Dermis blood vessel endothelial cell (primary cell): ENCODE results near the gene METTL22. TPM values are rescaled to one million over a fixed set of nuclear protein-coding genes. Genes with fewer than 3 reads are reported as not detected.

Experiments used
- DNase-seq: peaks from one replicate; pipeline ENCODE4 v3.0.0; 2010
- total RNA-seq: library from RNA; depleted of rRNA; stranded (reverse); fragments of >200 nt; gene quantifications from 2 replicates; pipeline ENCODE4 v1.2.3, GENCODE V29; 2014

Gene METTL22
- total RNA-seq, result 22.4 and 27.1 TPM in 2 replicates

DNA sequence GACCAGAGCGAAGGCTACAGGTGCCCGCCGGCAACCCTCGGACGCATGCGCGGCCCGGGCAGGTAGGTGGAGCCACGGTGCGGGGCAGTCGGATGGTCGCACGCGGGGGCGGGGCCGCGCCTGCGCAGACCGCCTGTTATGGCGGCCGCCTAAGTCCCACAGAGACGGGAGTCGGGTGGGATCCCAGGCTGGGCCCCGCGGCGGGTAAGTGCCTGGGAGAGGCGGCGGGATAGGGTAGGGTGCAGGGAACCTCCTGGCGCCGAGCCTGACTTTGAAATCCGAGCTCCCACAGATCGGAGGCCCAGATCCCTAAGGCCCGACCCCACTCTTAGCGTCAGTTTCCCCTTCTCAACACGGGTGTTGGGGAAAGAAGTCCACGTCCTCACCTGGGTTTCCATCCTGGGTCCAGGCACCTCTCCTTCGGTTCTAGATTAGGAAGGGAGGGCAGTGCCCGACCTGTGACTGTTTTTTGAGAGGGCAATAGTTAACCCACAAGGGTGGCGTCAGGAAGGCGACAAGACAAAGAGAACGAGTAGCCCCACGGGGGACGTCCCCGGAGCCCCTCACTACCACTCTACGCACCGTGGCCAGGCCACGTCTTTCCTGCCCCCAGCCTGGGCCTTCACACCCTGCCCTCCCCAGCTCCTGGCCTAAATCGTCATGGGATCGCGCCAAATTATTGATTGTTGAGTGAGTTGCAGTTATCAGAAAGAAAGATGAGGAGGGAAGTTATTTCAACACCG is at the start of gene METTL22:
METTL22 (plus strand) TSS at position 127 of the 743 bp plus-strand sequence. CDS start 3,968 bp downstream, outside the sequence.
- DNase-seq, result peak; percentile 94

DNA sequence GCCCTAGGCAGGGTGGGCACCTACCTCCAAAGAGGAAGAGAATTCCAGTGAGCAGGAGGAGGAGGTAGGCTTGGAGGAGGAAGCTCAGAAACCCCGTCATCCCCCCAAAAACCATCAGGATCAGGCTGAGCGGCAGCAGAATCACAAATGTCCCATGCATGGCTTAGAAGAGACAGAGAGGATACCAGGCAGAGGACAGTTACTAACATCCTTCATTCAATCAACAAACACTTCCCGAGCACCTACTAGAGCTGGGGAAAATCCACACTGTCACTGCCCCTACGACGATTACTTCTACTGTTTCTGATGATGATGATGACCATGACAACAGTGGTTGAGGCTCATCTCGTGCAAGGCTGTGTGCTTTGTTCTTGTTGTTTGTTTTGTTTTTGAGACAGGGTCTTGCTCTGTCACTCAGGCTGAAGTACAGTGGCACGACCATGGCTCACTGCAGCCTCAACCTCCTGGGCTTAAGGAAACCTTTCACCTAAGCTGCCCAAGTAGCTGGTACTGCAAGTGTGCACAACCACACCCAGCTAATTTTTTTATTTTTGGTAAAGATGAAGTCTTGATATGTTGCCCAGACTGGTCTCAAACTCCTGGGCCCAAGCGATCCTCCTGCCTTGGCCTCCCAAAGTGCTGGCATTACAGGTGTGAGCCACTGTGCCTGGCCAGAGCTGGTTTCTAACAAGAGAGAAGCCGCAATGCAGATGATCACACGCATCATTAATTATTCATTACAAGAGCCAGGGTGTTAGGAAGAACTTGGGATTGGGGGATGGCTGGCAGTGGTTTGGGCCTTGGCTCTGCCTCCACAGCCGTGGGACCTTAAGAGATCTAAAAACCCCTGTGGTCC is 49.2 kb upstream of the METTL22 start:
- no peak for DNase-seq

DNA sequence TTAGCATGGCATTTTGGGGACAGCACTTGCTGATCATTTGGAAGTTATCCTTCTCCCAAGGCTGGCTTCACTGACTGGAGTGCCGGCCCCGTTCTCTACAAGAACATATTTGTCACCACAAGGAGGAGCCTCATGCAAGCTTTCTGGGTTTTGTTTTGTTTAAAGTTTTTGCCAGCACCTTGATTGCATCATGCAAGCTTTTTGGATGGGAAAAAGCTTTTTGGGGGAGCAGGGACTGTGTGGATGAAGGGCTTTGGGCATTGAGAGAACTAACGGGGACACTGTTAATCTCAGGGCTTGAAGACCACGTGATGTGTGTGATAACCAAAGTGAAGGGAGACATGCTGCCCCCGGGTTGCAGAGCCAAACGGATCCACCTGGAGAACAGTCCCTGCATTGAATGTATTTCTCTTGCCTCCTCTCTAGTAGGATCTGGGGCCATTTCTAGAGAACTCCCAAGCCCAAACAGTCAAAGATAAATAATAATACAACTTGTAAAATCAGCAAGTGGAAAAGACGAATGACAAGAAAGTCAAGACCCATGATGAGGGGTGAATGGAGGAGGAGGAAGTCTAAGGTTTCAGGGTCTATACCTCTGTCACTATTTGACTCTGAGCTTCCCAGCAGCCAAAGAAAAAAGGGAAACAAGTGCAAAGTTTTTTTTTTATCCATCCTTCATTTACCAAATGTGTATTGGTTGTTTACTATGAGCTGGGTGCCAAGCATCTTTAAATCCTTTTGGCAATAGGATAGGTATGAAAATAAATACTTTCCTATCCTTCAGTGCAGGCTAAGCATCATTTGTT is 48.4 kb upstream of the METTL22 start:
- peak; percentile 32 for DNase-seq

DNA sequence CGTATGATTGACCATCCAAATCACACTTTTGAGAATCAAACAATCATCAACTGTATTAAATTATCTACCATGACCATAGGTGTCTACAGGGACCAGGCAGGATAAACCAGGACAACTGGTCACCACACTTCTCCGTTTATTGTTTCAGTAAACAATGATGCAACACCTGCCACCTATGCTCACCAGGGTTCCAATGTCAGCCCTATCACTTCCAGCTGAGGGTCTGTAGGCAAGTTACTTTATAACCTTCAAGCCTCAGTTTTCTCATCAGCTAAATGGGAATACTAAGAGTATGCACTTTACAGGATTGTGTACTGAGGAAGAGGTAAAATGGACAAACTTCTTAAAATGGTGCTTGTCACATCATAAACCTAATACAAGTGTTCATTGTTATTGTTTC is 46.1 kb upstream of the METTL22 start:
- DNase-seq, result no peak

DNA sequence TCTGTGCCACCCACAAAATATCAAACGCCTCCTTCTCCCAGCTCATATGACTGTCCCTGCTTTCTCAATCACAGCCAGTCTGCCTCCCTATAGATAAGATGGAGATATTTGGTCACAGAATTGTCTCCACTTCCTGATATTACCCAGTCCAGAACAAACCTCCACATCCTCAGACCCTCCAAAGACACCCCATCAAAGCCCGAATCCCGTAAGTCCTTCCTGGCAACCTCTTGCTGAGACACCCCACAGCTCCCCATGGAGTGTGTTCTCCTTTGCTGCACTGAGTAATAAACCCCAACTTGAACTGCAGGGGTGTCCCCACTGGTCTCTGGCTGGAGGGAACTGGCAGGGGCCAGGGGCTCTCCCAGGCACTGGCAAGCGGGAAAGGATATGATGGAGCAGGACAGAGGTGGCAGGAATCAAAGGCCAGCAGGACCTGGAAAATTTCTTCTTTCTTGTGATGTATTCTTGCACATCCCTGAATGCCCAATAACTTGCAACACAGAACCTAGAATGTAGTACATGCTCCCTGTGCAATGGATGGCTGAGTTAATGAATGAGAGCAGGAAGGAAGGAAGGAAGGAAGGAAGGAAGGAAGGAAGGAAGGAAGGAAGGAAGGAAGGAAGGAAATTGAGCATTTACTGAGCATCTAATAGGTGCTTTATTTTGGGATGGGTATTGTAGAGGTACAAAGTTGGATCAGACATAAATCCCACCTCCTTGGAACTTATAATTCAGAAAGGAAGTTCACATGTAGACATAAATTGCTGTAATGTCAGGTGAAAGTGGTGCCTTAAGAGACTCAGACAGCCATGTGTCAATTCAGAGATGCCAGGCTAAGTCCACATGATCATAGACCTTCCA is 45.1 kb upstream of the METTL22 start:
- no peak for DNase-seq

GRCh38 chr16:8577678-8578304 is 43.7 kb upstream of the METTL22 start:
- DNase-seq, result no peak

DNA sequence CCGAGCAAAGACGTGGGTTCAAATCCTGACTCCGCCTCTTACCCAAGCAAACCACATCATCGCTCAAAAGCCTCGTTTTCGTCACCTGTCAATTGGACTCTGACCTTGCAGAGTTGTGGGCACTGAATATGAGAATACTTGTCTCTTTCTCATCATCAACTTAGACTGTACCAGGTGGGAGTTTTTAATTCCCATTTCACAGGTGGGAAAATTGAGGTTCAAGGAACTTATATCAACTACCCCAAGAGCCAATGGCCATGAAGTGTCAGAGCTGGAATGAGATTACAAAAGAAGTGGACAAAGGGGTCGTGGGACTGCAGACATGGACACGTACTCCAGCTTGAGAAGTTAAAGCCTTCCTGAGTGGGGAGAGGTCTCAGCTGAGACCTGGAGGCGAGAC is 41.9 kb upstream of the METTL22 start:
- no peak for DNase-seq

DNA sequence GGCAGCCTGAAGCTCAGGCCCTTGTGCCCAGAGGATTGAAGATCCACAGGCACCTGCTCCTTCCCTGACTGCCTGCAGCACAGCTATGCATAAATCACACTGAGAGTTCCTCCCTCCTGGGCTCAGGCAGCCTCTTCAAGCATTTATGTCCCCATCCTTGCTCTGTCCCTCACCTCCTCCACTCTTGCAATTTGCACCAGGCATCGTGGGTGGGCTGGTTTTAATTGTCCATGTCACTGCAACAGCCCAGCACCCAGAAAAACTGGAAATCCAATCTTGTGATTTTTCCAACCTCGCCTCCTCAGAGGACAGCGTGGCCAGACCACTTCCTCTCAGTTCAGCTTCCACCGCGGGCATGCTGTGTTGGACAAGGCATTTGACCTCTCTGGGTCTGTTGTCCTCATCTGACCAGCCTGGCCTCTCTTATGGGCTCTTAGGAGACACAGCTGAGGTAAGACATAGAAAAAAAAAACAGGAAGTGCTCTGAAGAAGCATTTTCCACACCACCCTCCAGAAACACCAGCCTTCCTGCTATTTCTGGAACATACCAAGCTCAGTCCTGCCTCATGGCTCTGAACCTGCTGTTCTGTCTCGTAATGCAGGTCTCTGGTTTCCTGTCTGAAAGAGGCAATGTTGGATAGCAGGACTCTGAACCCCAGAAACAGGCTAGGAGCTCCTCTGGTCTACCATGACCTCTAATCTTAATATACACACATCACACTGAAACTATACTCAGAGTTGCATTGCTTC is 39.5 kb upstream of the METTL22 start:
- no peak for DNase-seq

DNA sequence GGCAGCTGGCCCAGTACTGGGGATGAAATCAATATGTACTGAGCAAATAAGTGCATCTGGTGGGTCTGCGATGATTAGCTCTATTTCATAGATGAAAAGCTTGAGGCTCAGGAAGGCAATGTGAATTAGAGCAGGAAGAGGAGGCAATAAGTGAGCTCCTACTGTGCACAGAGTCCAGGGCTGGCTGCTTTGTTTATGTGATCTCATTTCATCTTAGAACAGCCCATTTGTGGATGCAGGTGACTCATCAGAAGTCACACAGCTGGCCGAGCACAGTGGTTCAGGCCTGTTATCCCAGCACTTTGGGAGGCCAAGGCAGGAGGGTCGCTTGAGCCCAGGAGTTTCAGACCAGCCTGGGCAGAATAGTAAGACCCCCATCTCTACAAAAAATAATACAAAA is 38.3 kb upstream of the METTL22 start:
- DNase-seq, result no peak

DNA sequence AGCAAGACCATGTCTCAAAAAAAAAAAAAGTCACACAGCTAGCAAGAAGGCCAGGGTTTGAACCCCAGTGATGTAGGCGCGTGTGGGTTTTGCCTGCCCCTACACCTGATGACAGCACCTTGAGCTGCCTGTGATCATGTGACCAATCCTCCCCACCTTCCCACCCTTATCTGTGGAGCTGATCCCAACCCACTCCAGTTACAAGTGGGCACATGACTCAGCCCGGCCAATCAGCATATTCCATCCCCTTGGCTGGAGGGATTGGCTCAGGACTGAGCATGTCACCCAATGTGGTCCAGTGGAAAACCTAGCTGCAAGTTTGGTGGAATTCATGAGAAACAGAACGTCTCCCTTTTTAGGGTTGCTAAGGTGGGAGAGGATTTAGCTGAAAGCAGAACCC is 37.8 kb upstream of the METTL22 start:
- DNase-seq, result no peak

GRCh38 chr16:8585041-8585440 is 36.5 kb upstream of the METTL22 start:
- DNase-seq, result no peak

GRCh38 chr16:8585857-8586256 is 35.6 kb upstream of the METTL22 start:
- no peak for DNase-seq

GRCh38 chr16:8587065-8587464 is 34.4 kb upstream of the METTL22 start:
- no peak for DNase-seq

DNA sequence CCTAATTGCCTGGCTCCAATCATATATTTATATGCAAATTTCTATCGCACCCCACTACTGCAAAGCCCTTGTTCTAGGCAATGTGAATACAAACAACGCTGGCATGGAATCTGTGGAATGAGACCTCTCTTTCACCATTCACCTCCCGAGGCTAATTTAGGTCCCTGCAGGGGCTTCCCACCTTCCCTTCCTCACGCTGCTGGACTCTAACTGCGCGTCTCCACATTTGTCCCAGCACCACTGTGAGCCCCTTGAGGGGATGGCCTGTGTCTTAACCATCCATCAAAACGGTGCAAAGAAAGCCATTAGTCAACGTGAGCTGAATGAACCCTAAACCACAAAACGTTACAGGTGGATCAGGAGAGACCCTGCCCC is 32.8 kb upstream of the METTL22 start:
- no peak for DNase-seq

DNA sequence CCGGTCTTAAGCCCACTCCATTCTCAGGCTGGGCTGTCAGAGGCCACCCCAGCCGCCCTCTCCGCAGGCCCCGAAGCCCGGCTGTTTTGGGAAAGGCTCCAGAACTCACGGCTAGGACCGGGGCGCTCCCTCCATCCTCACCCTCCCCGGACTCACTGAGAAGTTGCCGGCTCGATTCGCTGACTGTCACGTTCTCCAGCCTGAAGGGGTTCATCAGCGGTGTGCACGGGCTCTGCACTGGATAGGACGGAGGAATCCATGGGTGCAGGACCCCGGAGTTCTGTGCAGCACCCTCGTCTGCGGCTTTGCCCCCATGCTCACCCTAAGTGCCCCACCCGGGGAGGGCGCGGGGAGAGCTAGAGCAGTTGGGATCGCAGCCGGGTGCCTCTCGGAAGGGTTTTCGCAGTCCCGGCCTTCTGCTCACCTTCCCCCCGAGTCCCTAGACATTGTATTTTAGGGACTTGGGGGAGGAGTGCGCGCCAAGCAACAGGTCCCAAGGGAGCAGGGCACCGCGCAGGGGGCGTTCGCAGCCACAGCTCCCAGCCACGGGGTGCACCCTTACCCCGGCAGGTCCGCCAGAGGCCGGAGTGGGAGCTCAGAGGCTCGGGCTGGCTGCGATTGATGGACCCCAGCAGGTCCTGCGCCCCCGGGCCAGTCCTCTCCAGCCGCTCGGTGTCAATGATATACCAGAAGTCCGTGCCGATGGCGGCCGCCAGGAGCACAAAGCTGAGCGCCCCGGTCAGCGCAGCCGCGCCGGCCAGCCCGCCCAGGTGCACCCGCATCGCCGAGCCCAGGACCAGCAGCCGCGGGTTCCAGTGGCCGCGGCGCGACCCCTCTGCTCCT is 32.2 kb upstream of the METTL22 start:
- no peak for DNase-seq

DNA sequence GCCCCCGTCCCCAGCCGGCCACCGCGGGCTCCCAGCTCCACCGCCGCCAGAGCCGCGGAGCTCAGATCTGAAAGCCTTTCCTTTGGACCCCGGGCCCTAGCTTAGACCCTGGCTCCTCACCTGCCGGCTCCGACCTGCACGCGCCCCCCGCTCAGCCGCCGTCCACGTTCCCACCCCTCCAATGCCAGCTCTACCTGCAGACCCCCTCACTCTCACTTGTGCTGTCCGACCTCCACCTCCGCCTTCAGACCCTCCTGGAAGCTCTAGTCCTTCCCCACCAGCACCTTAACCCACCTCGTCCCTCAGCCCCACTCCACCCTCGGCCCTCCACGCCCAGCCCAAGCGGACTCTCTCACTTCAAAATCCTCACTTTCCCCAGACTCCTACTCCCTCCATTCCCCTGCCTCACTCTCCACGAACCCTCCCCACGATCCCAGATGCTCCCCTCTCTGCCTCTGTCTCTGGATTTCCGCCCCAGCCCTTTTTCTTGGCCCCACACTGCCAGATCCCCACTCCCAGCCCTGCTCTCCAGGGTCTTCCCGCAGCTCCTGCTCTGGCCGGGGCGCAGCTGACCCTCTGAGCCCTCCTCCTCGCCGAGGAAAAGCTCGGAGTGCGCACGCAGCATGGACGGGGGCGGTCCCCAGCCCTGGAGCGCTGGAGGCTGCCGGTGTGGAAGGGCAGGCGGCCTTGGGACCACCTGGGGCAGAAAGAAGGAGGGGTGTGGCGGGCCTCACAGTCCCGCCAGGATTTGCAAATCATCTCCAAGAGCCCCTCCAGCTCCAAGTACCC is 31.4 kb upstream of the METTL22 start, which contains the start of gene TMEM114:
TMEM114 (minus strand) TSS at position 612 of the 789 bp plus-strand sequence. CDS start 673 bp downstream, outside the sequence.
- no peak for DNase-seq

- DNase-seq, result no peak
Measured at GRCh38 chr16:8590811-8591210, 30.7 kb upstream of the METTL22 start.

GRCh38 chr16:8591451-8591850 is 30.0 kb upstream of the METTL22 start:
- DNase-seq, result no peak

GRCh38 chr16:8594149-8594666 is 27.3 kb upstream of the METTL22 start:
- no peak for DNase-seq
